ENCODE results near the gene OAS2. TPM values are rescaled to one million over a fixed set of nuclear protein-coding genes. Genes with fewer than 3 reads are reported as not detected.

Gene OAS2
- polyA plus RNA-seq, 1 donor from 2014 or later, result not detected

- Histone ChIP-seq H3K4me2 (ENCODE audit: low read length) (no peak overlapping the region), H3K9me2 (ENCODE audit: insufficient read depth, low read length) (no peaks in the 10 kb centered on the region), H3K9me3 (ENCODE audit: low read length) (no peaks in the 10 kb centered on the region), H3K79me2 (replicated peaks; ENCODE audit: insufficient read depth, low read length) (no peaks in the 10 kb centered on the region), H3K4me3 (ENCODE audit: low read length) (no peak overlapping the region), H3K36me3 (ENCODE audit: insufficient read depth, low read length) (no peaks in the 10 kb centered on the region), H3K27me3 (ENCODE audit: insufficient read depth, low read depth, low read length) (no peaks in the 10 kb centered on the region), H3K9ac (ENCODE audit: low read length) (no peak overlapping the region), H2AFZ (ENCODE audit: low read depth, low read length) (no peak overlapping the region), H3K27ac (ENCODE audit: low read length) (no peak overlapping the region), H3F3A (ENCODE audit: insufficient read depth, low read length, poor library complexity, severe bottlenecking) (no peaks in the 10 kb centered on the region), H4K20me1 (ENCODE audit: insufficient read depth) (no peaks in the 10 kb centered on the region)
- TF ChIP-seq EP300 (conservative IDR thresholded peaks at IDR 0.05; ENCODE audit: poor library complexity, severe bottlenecking), result no peak
Observed at GRCh38 chr12:112969547-112970306, 8.6 kb upstream of the OAS2 start.

GRCh38 chr12:112970391-112970790 lies 7.9 kb upstream of the OAS2 start:
- Histone ChIP-seq H2AFZ (ENCODE audit: low read depth, low read length) (no peak overlapping the region), H4K20me1 (ENCODE audit: insufficient read depth) (no peaks in the 10 kb centered on the region), H3K4me2 (ENCODE audit: low read length) (no peak overlapping the region), H3K27ac (ENCODE audit: low read length) (no peak overlapping the region), H3F3A (ENCODE audit: insufficient read depth, low read length, poor library complexity, severe bottlenecking) (no peaks in the 10 kb centered on the region), H3K4me3 (ENCODE audit: low read length) (no peak overlapping the region), H3K79me2 (replicated peaks; ENCODE audit: insufficient read depth, low read length) (no peaks in the 10 kb centered on the region), H3K27me3 (ENCODE audit: insufficient read depth, low read depth, low read length) (no peaks in the 10 kb centered on the region), H3K9ac (ENCODE audit: low read length) (no peak overlapping the region), H3K9me2 (ENCODE audit: insufficient read depth, low read length) (no peaks in the 10 kb centered on the region), H3K9me3 (ENCODE audit: low read length) (no peaks in the 10 kb centered on the region), H3K36me3 (ENCODE audit: insufficient read depth, low read length) (no peaks in the 10 kb centered on the region)
- TF ChIP-seq MXI1 (conservative IDR thresholded peaks at IDR 0.05; ENCODE audit: poor library complexity, severe bottlenecking) (no peak), POLR2AphosphoS5 (IDR thresholded peaks at IDR 0.05) (no peak), TAF1 (IDR thresholded peaks at IDR 0.05; ENCODE audit: low read depth) (no peak), RAD21 (conservative IDR thresholded peaks at IDR 0.05) (no peak), SMC3 (conservative IDR thresholded peaks at IDR 0.05; ENCODE audit: poor library complexity) (no peak)

GRCh38 chr12:112971248-112971647 lies 7.1 kb upstream of the OAS2 start:
- H3K9ac ChIP-seq (ENCODE audit: low read length), result no peak overlapping the region
- H3K9me2 ChIP-seq (ENCODE audit: insufficient read depth, low read length), result no peaks in the 10 kb centered on the region
- H3K4me3 ChIP-seq (ENCODE audit: low read length), result no peak overlapping the region
- H3K9me3 ChIP-seq (ENCODE audit: low read length), result no peaks in the 10 kb centered on the region
- no peak for TF ChIP-seq REST (IDR thresholded peaks at IDR 0.05; ENCODE audit: borderline replicate concordance)
- TF ChIP-seq CTCF (IDR thresholded peaks at IDR 0.05; ENCODE audit: poor library complexity, severe bottlenecking), result no peak
- no peak for TF ChIP-seq TAF1 (IDR thresholded peaks at IDR 0.05; ENCODE audit: low read depth)
- no peak for TF ChIP-seq EZH2 (IDR thresholded peaks at IDR 0.05; ENCODE audit: borderline replicate concordance, insufficient read depth, low read length, poor library complexity, severe bottlenecking)
- TF ChIP-seq MXI1 (conservative IDR thresholded peaks at IDR 0.05; ENCODE audit: poor library complexity, severe bottlenecking), result no peak
- TF ChIP-seq RAD21 (conservative IDR thresholded peaks at IDR 0.05), result no peak
- TF ChIP-seq SMC3 (conservative IDR thresholded peaks at IDR 0.05; ENCODE audit: poor library complexity), result no peak
- no peak for TF ChIP-seq POLR2AphosphoS5 (IDR thresholded peaks at IDR 0.05)
- no peak for TF ChIP-seq EP300 (conservative IDR thresholded peaks at IDR 0.05; ENCODE audit: poor library complexity, severe bottlenecking)
- no peaks in the 10 kb centered on the region for H3K36me3 ChIP-seq (ENCODE audit: insufficient read depth, low read length)
- H3K79me2 ChIP-seq (replicated peaks; ENCODE audit: insufficient read depth, low read length), result no peaks in the 10 kb centered on the region
- no peaks in the 10 kb centered on the region for H4K20me1 ChIP-seq (ENCODE audit: insufficient read depth)
- H3K4me2 ChIP-seq (ENCODE audit: low read length), result no peak overlapping the region
- no peak overlapping the region for H3K27ac ChIP-seq (ENCODE audit: low read length)
- H3K27me3 ChIP-seq (ENCODE audit: insufficient read depth, low read depth, low read length), result no peaks in the 10 kb centered on the region
- H3F3A ChIP-seq (ENCODE audit: insufficient read depth, low read length, poor library complexity, severe bottlenecking), result no peaks in the 10 kb centered on the region
- H2AFZ ChIP-seq (ENCODE audit: low read depth, low read length), result no peak overlapping the region

Measured in neural cell (in vitro differentiated cells).